DOHH2 (cell line): ENCODE results near the gene SCT.

Source experiments
- H3F3A ChIP-seq: fragments of 200-600 bp; sonication (generic), shearing (Covaris generic); 2 replicates; pipeline ENCODE4 v1.6.0; 2016; ENCODE audit warnings: antibody characterized with exemption, mild to moderate bottlenecking; ENCODE audit not compliant: control insufficient read depth, insufficient read depth
- H3K27ac ChIP-seq: fragments of 200-600 bp; sonication (generic); 2 replicates; pipeline ENCODE4 v1.5.1; 2014; ENCODE audit warnings: low read depth, mild to moderate bottlenecking, low read length, moderate library complexity
- H3K27me3 ChIP-seq: fragments of 200-600 bp; sonication (generic); 2 replicates; pipeline ENCODE4 v1.6.1; 2014; ENCODE audit warnings: mild to moderate bottlenecking, low read length, mixed read lengths; ENCODE audit not compliant: control insufficient read depth
- H3K36me3 ChIP-seq: fragments of 200-600 bp; sonication (generic); 2 replicates; pipeline ENCODE4 v1.6.1; 2014; ENCODE audit warnings: mild to moderate bottlenecking, low read length, moderate library complexity, mixed read lengths; ENCODE audit not compliant: control insufficient read depth
- H3K4me1 ChIP-seq: fragments of 200-600 bp; sonication (generic); 2 replicates; pipeline ENCODE4 v1.6.1; 2014; ENCODE audit warnings: mild to moderate bottlenecking, low read length, mixed read lengths; ENCODE audit not compliant: control insufficient read depth
- H3K4me2 ChIP-seq: fragments of 200-600 bp; sonication (generic); 2 replicates; pipeline ENCODE4 v1.6.0; 2014; ENCODE audit warnings: mild to moderate bottlenecking, low read length, moderate library complexity
- H3K4me3 ChIP-seq: fragments of 200-600 bp; sonication (generic); 2 replicates; pipeline ENCODE4 v1.5.1; 2014; ENCODE audit warnings: mild to moderate bottlenecking, low read length, mixed read lengths
- H3K79me2 ChIP-seq: fragments of 200-600 bp; sonication (generic); 2 replicates; pipeline ENCODE4 v1.6.1; 2014; ENCODE audit warnings: mild to moderate bottlenecking, low read length, mixed read lengths; ENCODE audit not compliant: control insufficient read depth
- H3K9me2 ChIP-seq: fragments of 200-600 bp; sonication (generic); replicated peaks from 2 replicates; pipeline ENCODE4 v1.6.1; 2014; ENCODE audit warnings: mild to moderate bottlenecking, low read length, mixed read lengths; ENCODE audit not compliant: control insufficient read depth
- H3K9me3 ChIP-seq: fragments of 200-600 bp; sonication (generic); 2 replicates; pipeline ENCODE4 v1.6.1; 2014; ENCODE audit warnings: antibody characterized with exemption, low read length, mixed read lengths; ENCODE audit not compliant: control insufficient read depth, insufficient read depth
- H4K20me1 ChIP-seq: fragments of 200-600 bp; sonication (generic); 2 replicates; pipeline ENCODE4 v1.6.0; 2014; ENCODE audit warnings: low read depth, mild to moderate bottlenecking, antibody characterized with exemption, low read length, moderate library complexity; ENCODE audit not compliant: control insufficient read depth, insufficient read depth
- CTCF ChIP-seq: fragments of 200-600 bp; sonication (generic); IDR thresholded peaks from one replicate; pipeline ENCODE4 v1.5.1; 2014; ENCODE audit warnings: antibody characterized with exemption, mild to moderate bottlenecking, low read depth, low read length; ENCODE audit not compliant: poor library complexity, severe bottlenecking
- EZH2phosphoT487 ChIP-seq: fragments of 200-600 bp; sonication (generic); IDR thresholded peaks from 2 replicates; pipeline ENCODE4 v1.6.1; 2017; ENCODE audit warnings: borderline replicate concordance, mild to moderate bottlenecking, antibody characterized with exemption, low read length, moderate library complexity, mixed read lengths

Gene SCT

GRCh38 chr11:586376-587316 lies 40.3 kb downstream of the SCT start:
- H3K9me2 ChIP-seq = no peaks in the 10 kb centered on the region
- no peak overlapping the region for H3K4me3 ChIP-seq
- no peaks in the 10 kb centered on the region for H3K27me3 ChIP-seq
- H3F3A ChIP-seq = no peaks in the 10 kb centered on the region
- H3K36me3 ChIP-seq = peaks cover 74% of the 10 kb centered on the region
- no peak overlapping the region for H3K4me2 ChIP-seq
- H4K20me1 ChIP-seq = peaks cover 6% of the 10 kb centered on the region
- no peak overlapping the region for H3K27ac ChIP-seq
- no peaks in the 10 kb centered on the region for H3K9me3 ChIP-seq
- H3K79me2 ChIP-seq = peaks cover 55% of the 10 kb centered on the region
- no peak for TF ChIP-seq EZH2phosphoT487
- TF ChIP-seq CTCF = no peak
- no peaks in the 10 kb centered on the region for H3K4me1 ChIP-seq

GRCh38 chr11:584287-584686 lies 42.7 kb downstream of the SCT start:
- Histone ChIP-seq H3K79me2 (peaks cover 71% of the 10 kb centered on the region), H3K36me3 (peaks cover 68% of the 10 kb centered on the region)

GRCh38 chr11:581752-582151 lies 45.2 kb downstream of the SCT start:
- Histone ChIP-seq H3K36me3 (peaks cover 67% of the 10 kb centered on the region), H3K9me2 (no peaks in the 10 kb centered on the region), H4K20me1 (peaks cover 29% of the 10 kb centered on the region), H3K4me3 (no peak overlapping the region), H3K9me3 (no peaks in the 10 kb centered on the region), H3K27me3 (no peaks in the 10 kb centered on the region), H3K4me2 (no peak overlapping the region), H3K27ac (no peak overlapping the region), H3K79me2 (peaks cover 77% of the 10 kb centered on the region), H3F3A (no peaks in the 10 kb centered on the region), H3K4me1 (peaks cover 15% of the 10 kb centered on the region)
- TF ChIP-seq EZH2phosphoT487 = no peak
- no peak for TF ChIP-seq CTCF

More at GRCh38 chr11:584287-584686, 42.7 kb downstream of the SCT start:
- H3K9me2 ChIP-seq = no peaks in the 10 kb centered on the region
- H3K27me3 ChIP-seq = no peaks in the 10 kb centered on the region
- no peak for TF ChIP-seq EZH2phosphoT487
- TF ChIP-seq CTCF = no peak
- no peaks in the 10 kb centered on the region for H3F3A ChIP-seq
- H3K4me2 ChIP-seq = no peak overlapping the region
- H4K20me1 ChIP-seq = peaks cover 16% of the 10 kb centered on the region
- H3K4me1 ChIP-seq = no peaks in the 10 kb centered on the region
- H3K27ac ChIP-seq = no peak overlapping the region
- H3K4me3 ChIP-seq = no peak overlapping the region
- no peaks in the 10 kb centered on the region for H3K9me3 ChIP-seq
